IPS-NIHi11 (cell line): ENCODE data around the gene AKAP6.
"Not testable (repeated sequence)": the region's sequence is repeated elsewhere in the genome, so short reads cannot be mapped to it uniquely, and the experiment has no call there.

Source experiments
- DNase-seq: peaks from one replicate; pipeline ENCODE4 v3.0.0; 2012; ENCODE audit warnings: mixed read lengths, low spot score

AKAP6 gene

DNA sequence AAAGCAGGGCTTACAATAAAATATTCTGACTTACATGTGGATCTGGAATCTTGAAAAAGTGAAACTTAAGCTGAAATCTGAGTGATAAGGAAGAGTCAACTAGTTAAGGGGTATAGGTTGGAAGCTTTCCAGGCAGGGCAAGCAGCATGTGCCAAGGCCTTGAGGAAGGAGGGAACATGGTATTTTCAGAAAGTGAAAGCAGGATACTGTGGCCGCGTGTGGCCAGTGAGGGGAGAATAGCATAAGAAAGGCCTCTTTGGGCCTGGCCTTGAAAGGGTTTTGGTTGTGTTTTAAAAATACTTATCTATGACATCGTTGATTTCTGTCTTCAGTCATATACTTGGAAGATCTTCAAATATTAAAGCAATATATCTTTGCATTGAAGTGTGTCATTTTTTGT, 213.4 kb downstream of the AKAP6 start:
- no peak for DNase-seq

DNA sequence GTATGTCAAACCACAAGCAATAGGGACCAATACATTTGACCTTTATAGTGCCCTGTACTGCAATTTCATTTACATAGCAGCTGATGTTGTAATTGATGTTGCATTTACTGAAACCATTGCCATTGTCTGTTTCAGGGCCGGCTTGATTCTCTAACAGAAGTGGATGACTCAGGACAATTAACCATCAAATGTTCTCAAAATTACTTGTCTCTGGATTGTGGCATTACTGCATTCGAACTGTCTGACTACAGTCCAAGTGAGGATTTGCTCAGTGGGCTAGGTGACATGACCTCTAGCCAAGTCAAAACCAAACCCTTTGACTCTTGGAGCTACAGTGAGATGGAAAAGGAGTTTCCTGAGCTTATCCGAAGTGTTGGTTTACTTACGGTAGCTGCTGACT, 216.0 kb downstream of the AKAP6 start:
- DNase-seq, result no peak

DNA sequence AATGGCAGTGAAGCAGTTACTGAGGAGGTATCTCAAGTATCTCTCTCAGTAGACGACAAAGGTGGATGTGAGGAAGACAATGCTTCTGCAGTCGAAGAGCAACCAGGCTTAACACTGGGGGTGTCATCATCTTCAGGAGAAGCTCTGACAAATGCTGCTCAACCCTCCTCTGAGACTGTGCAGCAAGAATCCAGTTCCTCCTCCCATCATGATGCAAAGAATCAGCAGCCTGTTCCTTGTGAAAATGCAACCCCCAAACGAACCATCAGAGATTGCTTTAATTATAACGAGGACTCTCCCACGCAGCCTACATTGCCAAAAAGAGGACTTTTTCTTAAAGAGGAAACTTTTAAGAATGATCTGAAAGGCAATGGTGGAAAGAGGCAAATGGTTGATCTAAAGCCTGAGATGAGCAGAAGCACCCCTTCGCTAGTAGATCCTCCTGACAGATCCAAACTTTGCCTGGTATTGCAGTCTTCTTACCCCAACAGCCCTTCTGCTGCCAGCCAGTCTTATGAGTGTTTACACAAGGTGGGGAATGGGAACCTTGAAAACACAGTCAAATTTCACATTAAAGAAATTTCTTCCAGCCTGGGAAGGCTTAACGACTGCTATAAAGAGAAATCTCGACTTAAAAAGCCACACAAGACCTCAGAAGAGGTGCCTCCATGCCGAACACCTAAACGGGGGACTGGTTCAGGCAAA, 216.6 kb downstream of the AKAP6 start:
- no peak for DNase-seq

DNA sequence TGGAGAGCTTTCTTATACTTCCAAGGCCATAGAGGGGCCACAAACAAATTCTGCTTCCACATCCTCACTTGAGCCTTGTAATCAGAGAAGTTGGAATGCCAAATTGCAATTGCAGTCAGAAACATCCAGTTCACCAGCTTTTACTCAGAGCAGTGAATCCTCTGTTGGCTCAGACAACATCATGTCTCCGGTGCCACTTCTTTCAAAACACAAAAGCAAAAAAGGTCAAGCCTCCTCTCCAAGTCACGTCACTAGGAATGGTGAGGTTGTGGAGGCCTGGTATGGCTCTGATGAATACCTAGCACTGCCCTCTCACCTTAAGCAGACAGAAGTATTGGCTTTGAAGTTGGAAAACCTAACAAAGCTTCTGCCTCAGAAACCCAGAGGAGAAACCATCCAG, 217.1 kb downstream of the AKAP6 start:
- DNase-seq, result no peak

DNA sequence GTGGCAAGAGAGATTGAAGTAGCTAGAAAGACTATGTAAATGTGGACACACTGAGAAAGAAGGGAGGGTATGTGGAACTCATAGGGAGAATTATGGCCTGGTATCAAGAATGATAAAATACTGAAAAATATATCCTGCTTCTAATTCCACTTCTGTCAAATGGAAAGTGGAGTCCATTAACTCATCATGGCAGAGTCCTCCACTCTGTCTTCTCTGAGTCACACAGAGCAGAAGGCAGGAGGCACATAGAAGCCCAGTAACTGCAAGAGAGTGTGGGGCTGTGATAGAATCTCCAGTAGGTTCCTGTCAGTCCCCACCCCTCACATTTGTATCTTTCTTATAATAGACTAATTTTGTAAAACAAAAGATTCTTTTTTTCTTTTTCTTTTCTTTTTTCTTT, 223.7 kb downstream of the AKAP6 start:
- no peak for DNase-seq

DNA sequence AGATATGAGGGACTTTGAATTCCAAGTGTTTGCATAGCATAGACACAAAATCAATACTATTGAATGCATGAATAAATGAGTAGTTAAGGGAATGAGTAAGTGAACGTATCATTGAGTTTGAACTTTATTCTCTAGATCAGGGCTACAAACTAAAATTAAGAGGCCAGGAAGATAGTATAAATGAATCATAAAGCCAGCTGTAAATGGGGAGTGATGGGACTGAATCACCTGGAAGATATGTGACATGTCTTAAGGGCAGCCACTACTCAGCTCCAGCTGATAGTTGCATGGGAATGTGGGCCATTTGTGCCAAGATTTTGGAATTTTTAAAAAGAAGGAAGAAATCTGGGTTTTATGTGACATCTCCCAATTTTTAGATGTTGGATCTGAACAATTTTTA, 229.9 kb downstream of the AKAP6 start:
- DNase-seq, result no peak

DNA sequence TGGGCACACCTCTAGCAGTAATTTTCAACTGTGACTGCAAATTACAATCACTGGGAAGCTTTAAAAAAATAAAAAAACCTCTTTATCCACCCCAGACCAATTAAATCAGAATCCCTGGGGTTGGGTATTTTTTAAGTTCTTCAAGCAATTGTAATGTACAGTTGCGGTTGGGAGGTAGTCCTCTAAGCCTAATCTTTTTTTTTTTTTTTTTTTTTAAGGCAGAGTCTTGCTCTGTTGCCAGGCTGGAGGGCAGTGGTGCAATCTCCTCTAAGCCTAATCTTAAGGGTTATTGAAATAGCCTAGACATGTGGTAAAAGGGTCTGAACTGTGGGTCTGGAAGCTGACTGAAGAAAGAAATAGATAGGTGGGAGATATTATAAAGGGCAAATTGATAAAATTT, 230.5 kb downstream of the AKAP6 start:
- DNase-seq, result no peak

DNA sequence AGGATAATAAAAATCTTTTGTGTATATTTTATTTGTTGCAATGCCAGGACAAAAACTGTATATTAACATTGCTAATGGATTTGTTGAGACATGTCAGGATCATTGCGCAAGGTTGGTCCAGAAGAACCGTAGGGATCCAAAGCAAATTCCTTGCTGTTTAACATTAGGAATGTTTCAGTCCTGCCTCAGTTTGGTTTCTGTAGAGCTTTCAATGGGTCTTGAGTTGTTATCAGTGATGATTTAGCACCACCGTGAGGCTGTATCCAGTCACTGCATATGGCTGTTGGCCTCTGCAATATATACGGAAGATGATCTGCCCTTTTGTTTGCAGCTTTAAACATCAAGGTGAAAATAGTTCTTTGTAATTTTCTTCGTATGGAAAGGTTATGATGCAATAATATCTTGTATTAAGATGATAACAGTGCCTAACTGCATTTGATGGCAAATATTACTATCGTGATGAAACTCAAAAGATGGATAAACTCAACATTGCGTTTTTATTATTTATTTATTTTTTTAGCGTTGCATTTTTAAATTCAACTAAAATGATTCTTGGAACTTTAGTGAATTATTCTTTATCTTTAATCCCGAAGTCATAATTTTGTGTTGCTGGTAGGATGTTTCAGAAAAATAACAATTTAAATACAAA, 231.2 kb downstream of the AKAP6 start:
- DNase-seq, result peak; percentile 71

DNA sequence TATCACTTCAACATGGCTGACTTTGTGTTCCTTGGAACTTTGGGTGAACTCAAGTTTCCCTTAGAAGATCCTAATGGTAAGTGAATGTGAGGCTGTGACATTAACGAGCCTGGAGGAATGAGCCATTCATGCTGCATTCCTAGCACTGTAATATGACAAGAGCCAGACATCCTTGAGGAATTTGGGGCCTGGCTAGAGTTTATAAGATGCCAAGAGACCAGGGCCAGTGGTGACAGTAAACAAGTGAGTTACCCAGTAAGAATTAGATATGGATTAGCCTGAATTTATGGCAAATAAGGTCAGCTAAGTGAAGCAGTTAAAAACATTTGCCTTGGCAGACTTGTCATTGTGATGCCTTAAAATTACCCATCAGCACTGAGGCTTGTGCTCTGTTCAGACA, 232.4 kb downstream of the AKAP6 start:
- no peak for DNase-seq

DNA sequence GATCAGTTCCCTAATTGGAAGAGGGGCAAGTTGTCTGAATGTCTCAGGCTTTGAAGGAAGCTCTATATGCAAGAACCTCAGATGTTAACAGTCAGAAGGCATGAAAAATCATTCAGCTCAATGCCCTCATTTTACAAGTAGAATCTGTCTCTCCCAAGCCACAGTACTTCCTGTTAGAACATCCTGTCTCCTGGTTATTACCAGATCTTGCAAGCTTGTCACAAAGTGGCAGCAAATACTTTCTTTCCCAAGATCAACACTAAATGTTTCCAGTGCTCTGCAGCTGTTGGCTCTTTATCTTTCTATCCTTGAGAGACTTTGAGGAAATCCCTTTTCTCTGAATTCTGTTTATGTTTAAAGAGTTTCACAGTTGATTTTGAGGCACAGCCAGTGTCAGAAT, 235.5 kb downstream of the AKAP6 start:
- DNase-seq, result no peak

DNA sequence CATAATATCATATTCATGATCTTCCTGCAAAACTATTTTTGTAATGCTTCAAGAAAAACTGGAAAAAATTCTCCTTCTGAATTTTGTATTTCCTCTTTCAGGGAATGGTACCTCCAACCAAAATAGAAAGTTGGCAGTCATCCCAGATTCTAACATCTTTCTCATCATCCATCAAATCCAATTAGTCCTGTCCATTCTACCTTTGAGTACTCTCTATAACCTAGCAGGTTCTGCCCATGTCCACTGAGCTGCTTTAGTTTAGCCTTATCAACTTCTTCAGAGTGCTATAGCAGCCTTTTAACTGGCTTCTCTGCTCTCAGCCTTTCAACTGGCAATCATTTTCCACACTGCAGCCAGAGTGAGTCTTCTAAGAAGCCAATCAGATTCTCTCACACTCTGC, 236.2 kb downstream of the AKAP6 start:
- DNase-seq, result no peak

DNA sequence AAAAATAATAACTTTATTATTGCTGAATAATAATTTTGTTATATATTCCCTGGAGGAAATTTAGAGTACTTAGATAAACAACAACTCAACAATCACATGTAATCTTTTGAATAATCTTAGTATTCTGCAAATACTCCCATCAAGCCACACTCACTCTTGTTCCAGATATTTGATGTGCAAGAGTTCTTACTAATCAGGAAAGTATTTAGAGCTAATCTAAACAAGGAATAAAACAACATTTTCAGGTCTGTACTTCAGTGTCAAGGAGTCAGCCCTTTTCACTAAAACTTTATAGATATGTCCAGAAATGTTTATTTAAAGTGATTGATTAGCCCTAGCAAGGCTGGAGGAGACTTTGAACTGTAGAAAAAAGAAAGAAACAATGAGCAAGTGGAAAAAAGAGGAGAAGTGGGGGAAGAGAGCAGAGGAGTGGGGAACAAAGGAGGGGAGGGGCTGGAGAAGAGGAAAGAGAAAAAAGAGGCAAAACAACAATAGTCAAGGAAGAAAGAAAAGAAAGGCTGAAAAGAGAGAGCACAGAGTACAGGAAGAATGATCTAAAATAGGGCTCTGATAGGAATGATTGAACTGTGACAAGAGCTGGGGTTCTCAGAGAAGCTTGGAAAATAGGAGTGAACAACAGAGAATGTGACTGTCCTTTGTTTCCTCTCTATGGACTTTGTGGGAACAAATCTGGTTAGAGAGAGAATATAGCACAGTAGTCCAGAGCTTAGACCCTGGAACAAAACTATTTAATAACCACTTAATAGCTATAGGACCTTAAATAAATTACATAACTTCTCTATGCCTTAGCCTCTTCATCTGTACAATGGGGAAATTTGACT, 238.7 kb downstream of the AKAP6 start:
- no peak for DNase-seq

DNA sequence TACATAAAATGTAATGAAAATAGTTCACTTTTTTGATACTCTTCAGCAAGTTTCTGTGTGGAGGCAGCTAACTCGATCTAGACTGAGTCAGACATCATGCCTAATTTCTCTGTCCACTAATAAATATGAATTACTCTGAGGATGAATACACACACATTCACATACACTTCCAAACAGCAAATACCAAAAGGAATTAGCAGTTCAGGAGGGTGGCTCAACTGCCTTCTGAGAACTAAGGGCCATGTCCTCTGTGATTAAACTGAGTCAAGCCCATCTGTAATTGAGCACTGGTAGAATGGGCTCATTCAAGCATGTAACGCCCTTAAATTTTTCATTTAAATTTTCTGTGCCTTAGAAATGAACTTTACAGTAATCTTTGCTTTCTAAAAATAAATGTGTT, 242.5 kb downstream of the AKAP6 start:
- no peak for DNase-seq

DNA sequence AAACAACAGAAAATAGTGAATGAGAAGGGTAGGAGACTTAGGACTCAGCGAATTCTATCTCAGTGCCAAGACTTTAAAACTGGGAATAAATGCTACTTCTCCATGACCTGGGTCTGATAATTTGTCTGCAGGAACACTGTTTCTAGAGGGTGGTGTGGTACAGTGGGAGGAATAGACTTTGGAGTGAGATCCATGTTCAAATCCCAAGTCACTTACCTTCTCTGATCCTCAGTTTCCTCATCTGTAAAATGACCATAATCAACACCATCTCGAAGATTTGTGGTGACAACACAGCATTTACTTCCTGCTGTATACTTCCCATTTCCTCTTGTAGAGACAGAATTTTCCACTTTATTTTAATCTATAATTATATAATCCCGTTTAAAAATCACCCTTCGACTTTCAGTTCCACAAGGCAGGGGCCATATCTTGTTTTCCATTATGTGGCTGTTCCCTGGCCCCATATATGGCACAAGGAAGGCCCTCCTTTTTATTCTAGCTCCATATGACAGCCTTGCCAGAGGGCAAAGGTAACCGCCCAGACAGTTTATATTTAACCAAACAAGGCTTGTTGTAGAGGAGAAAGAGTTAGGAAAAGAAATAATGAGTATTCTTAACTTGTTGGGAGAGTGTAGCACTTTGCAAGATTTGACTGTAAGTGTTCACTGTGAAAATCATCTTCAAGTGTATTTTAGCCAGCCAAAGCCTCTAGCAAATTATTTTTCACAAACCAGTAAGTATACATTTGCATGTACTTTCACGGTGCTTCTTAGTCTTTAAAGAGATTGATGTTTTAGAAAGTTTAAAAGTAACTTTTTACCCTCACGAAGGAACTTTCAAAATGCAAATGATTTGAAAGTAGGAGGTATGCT, 243.1 kb downstream of the AKAP6 start:
- no peak for DNase-seq

DNA sequence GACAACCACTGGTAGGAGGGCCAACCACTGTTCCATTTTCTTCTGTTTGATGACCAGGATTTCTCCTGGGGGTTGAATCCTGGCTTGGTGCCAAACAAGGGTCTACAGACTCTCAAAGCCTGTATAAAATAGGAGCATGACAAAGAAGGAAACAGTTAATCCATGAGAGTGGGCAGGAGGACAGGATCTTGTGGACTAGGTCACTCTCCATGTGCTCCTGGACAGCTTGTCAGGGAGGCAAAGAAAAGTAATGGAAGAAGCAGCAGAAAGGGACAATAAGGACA, 243.7 kb downstream of the AKAP6 start:
- DNase-seq, result no peak

DNA sequence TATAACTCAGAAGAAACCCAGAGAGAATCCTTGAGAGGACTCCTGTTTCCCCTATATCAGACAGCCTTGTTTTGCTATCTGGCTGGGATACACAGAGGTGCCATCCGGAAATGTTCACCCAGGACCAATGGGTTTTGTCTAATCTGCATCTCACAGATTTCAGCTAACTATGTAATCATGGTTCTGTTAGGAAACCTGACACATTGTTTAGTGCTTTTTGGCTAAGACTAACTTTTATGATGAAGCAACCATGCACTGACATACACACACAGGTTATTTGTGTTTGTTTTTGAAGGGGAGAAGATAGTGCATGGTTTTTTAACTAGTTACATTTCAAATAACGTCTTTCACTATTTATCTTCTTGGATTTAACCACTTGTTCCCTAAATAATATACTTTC, 245.2 kb downstream of the AKAP6 start:
- no peak for DNase-seq

DNA sequence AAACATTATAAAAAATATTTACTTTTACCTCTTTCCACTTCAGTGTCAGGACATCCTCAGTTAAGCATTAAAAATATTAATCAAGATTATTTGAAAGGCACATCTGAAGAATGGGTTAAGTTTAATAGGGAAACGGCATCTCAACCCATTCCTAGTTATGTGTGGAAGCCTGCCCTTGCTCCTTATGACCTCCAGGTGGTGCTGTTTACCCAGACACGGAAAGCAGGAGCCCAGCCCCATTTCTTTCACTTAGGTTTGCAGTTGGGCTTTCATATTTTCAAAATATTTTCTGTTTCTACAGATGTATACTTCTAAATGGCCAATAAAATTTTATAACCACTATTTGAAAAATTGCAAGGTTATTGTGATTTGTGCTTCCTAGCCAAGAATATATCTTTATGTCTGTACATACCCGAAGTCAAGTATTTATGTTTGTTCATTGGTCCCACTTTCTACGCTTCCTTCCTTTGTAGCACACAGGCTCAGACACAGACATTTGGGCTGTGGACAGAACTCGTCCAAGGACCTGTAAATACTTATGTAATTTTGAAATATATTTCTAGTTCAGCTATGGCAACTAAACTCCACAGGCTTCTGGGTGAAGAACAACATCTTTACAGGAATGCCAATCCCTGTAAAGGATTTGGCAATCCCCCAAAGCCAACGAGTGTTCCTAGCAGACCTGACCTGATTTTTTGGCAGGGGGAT, 247.1 kb downstream of the AKAP6 start:
- peak; percentile 71 for DNase-seq

DNA sequence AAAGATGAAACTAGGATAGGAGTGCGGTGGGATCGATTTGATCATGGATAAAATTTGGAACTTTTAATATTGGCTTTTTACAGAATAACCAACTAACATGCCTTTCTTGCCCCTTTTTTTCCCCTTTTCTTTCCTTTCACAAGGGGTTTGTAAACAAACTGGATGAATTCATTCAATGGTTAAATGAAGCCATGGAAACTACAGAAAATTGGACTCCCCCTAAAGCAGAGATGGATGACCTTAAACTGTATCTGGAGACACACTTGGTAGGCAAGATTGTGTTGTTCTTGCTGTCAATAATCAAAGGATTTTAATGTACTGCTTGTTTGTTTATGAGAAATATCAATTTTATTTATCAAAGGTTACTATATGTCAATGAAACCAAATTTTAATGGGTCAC, 247.9 kb downstream of the AKAP6 start:
- no peak for DNase-seq

DNA sequence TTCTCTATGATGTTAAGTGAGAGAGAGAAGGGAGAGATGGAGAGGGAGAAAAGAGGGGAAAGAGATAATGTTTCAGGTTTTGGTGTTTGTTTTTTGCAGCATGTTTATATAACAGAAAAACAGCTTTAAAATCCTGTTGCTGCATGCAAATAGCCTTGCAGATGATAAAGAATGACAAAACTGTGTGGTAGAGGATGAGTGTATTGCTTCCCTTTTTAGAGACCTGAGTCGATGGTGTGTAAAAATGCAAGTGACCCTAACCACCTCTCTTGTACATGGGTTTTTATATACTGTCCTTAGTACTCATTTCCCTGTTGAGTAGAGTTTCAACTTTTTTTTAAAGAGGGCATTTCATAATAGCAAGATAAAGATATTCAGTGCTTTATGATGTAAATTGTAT, 249.1 kb downstream of the AKAP6 start:
- DNase-seq, result no peak

DNA sequence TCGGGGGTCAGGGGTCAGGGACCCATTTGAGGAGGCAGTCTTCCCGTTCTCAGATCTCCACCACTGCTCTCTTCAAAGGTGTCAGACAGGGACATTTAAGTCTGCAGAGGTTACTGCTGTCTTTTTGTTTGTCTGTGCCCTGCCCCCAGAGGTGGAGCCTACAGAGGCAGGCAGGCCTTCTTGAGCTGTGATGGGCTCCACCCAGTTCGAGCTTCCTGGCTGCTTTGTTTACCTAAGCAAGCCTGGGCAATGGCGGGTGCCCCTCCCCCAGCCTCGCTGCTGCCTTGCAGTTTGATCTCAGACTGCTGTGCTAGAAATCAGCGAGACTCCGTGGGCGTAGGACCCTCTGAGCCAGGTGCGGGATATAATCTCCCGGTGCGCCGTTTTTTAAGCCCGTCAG, 254.3 kb downstream of the AKAP6 start:
- DNase-seq, result not testable (repeated sequence)

DNA sequence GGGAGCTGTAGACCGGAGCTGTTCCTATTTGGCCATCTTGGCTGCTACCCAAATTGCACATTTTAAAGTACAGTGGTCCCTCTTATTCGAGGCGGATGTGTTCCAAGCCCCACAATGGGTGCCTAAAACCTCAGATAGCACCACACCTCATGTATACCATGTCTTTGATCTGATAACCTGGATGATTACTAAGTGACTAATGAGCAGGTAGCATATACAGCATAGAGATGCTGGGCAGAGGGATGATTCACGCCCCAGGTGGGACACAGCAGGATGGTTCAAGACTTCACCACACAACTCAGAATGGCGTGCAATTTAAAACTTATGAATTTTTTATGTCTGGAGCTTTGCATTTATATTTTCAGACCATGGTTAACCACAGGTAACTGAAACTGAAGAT, 255.0 kb downstream of the AKAP6 start:
- no peak for DNase-seq

DNA sequence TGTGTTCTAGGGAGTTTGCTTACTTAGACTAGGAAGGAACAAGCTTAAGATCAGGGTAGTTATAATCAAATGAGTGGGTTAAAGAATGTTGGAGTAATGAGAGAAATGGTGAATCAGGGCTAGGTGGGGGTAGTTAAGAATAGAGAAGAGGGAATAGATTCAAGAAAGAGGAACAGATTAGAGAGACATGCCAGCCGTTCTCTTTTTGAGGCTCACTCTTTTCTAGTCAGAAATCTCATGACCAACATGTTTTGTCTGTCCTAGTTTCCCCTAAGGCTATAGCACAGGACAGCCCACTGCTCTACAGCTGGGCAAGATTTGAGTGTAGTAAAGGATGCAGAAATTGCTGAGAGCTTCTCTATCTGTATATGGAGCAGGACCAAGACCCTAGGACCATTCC, 258.4 kb downstream of the AKAP6 start:
- DNase-seq, result no peak
